HUES48 (cell line): ENCODE measurements around the gene ATF6.

Source experiments
- H3K27ac ChIP-seq: one replicate; pipeline ENCODE4 v1.7.0; 2013; ENCODE audit warnings: low read depth, low read length, inconsistent platforms
- H3K27me3 ChIP-seq: 2 replicates; pipeline ENCODE4 v1.6.1; 2013; ENCODE audit warnings: mild to moderate bottlenecking, low read length; ENCODE audit not compliant: control insufficient read depth, insufficient read depth
- H3K36me3 ChIP-seq: 2 replicates; pipeline ENCODE4 v1.6.1; 2013; ENCODE audit warnings: low read length; ENCODE audit not compliant: control insufficient read depth, insufficient read depth
- H3K4me1 ChIP-seq: 2 replicates; pipeline ENCODE4 v1.6.1; 2013; ENCODE audit warnings: mild to moderate bottlenecking, low read length; ENCODE audit not compliant: control insufficient read depth, insufficient read depth
- H3K4me3 ChIP-seq: 2 replicates; pipeline ENCODE4 v1.5.1; 2013; ENCODE audit warnings: mild to moderate bottlenecking, low read depth, low read length
- H3K9ac ChIP-seq: 2 replicates; pipeline ENCODE4 v1.6.1; 2013; ENCODE audit warnings: mild to moderate bottlenecking, low read depth, low read length, moderate library complexity
- H3K9me3 ChIP-seq: 2 replicates; pipeline ENCODE4 v1.6.1; 2013; ENCODE audit warnings: low read length; ENCODE audit not compliant: control insufficient read depth, insufficient read depth

The ATF6 gene

DNA sequence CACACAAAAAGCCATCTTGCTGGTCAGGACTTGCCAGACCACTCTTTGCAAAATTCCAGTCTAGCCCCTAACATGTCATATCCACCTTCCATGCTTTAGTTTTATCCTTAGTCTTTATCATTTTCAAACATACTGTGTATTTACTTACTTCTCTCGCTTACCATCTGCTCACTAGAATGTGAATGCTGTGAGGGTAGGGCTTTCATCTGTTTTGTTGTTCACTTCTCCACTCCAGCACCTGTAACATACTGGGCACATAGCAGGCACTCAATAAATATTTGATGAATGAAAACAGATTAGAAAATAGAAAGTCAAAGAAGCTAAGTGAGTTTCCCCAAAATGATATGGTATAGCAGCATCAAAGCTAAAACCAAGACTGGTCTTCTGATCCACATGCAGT is 177.6 kb downstream of the ATF6 start:
- Histone ChIP-seq H3K27ac (no peak overlapping the region), H3K27me3 (no peaks in the 10 kb centered on the region), H3K4me3 (no peak overlapping the region), H3K9ac (no peak overlapping the region), H3K36me3 (no peaks in the 10 kb centered on the region), H3K9me3 (no peaks in the 10 kb centered on the region), H3K4me1 (peaks cover 16% of the 10 kb centered on the region)

DNA sequence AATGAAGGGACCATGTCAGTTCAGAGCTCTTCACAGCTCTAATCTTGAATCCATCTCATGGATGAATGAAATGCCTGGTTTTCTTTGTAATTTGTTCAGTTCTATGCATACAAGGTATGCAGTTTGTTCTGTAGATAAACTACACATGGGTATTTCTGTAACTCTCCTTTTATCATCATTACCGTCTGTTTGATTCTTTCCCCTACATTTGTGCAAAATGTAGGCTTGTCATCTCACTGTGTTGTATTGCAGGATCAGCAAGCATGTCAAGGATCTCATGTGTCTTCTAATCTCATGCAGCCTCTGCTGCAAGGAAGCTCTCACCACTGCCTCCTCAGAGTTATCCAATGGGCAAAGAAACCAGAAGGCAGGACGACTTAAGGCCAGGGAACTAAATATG is 178.3 kb downstream of the ATF6 start:
- no peak overlapping the region for H3K27ac ChIP-seq
- H3K36me3 ChIP-seq, result no peaks in the 10 kb centered on the region
- H3K27me3 ChIP-seq, result no peaks in the 10 kb centered on the region
- peaks cover 16% of the 10 kb centered on the region for H3K4me1 ChIP-seq
- no peaks in the 10 kb centered on the region for H3K9me3 ChIP-seq
- H3K9ac ChIP-seq, result no peak overlapping the region
- H3K4me3 ChIP-seq, result no peak overlapping the region

DNA sequence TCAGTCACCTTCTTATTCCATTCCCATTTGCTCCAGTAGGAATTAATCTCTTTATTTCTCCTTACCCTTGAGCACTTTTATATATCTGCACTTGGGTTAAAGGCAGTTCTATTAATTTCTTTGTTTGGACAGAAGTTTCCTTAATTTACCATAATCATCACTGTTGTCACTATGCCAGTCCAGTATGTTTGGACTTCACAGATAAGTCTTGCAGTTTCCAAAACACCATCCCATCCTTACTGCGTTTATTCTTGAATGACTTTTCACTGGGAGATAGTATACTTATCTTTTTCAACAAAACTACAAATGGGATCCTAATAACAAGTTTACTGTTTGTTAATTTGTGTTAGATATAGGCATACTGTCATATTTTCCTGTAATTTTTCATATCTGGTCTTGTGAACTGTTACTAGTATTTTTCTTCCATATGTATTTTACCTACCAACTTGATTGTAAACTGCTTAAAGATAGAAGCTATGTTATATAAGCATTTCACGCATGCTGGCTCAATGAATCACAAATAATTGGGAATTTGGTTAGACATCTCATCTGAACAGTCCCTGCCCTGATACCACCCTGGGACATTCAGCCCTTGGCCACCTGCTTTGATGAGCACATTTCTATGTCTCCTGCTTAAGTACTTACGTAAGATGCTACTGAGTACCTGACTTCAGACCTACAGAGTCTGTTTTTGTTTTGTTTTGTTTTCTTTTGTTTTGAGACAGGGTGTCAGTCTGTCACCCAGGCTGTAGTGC is 179.4 kb downstream of the ATF6 start:
- Histone ChIP-seq H3K9me3 (no peaks in the 10 kb centered on the region), H3K36me3 (no peaks in the 10 kb centered on the region)

DNA sequence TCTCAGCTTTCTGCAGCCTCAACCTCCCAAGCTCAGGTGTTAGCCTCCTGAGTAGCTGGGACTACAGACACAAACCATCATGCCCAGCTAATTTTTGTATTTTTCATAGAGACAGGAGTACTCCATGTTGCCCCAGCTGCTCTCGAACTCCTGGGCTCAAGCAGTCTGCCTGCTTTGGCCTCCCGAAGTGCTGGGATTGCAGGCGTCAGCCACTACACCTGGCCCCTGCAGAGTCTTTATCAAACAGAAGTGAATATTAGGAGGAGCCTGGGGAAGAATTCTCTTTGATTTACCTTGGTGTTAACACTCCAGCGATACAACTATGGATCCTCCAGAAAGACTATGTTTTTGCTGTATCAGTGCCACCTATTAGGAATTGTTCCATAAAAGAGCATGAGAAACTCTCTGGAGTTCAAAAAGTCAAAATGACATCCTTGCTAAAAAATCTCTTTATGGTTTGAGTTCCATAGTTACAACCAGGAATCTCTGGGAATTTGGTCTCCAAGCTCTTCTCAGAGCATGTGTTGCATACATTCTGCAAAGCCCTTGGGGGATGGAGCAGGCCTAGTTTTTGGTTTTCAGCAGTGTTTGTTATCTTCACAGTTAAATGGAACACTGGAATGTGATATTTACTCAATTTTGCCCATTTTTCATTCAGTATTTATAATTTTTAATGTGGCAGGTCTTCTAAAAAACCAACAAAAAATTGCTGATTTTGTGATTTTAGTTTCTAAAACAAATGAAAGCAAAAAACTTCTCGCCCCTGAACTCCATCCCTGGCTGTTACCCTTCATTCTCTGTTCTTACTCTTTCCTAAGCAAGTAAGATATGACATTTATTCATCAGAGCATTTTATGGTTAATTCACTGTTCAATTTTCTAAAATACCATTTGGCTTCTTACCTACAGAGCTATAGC is 180.2 kb downstream of the ATF6 start:
- Histone ChIP-seq H3K27me3 (no peaks in the 10 kb centered on the region), H3K36me3 (no peaks in the 10 kb centered on the region), H3K4me3 (no peak overlapping the region), H3K9ac (no peak overlapping the region), H3K4me1 (peaks cover 16% of the 10 kb centered on the region), H3K9me3 (no peaks in the 10 kb centered on the region), H3K27ac (peak overlapping the region; percentile 28)

More for the DNA sequence above, 179.4 kb downstream of the ATF6 start:
- Histone ChIP-seq H3K27me3 (no peaks in the 10 kb centered on the region), H3K4me1 (peaks cover 16% of the 10 kb centered on the region), H3K27ac (peak overlapping the region; percentile 28), H3K4me3 (no peak overlapping the region), H3K9ac (no peak overlapping the region)

DNA sequence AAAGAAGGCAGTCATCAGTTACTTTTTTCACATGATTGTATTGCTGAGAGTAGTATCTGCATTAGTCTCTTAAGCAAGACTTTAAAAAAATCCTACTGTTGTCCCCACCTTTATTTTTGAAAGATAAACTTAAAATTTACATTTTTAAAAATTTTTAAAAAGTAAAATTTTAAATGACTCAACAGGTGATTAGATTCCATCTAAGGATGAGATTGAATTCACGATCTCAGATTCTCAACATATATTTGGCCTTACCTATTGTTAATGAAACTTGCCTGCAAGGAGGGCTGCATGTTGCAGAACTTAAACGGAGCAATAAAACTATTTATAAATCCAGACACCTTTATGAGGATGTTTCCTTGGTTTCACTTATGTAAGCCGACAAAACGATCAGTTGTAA is 182.3 kb downstream of the ATF6 start:
- H3K36me3 ChIP-seq, result no peaks in the 10 kb centered on the region
- no peak overlapping the region for H3K9ac ChIP-seq
- no peak overlapping the region for H3K27ac ChIP-seq
- H3K9me3 ChIP-seq, result no peaks in the 10 kb centered on the region
- no peaks in the 10 kb centered on the region for H3K27me3 ChIP-seq
- peaks cover 16% of the 10 kb centered on the region for H3K4me1 ChIP-seq
- H3K4me3 ChIP-seq, result no peak overlapping the region

DNA sequence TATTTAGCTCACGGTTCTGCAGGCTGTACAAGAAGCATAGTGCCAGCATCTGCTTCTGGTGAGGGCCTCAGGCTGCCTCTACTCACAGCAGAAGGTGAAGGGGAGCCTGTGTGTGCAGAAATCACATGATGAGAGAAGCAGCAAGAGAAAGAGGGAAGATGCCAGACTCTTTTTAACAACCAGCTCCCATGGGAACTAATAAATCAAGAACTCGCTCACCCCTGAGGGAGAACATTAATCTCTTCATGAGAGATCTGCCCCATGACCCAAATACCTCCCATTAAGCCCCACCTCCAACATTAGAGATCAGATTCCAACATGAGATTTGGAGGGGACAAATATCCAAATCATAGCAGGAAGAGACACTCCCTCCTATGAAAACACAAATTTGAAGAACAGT is 183.4 kb downstream of the ATF6 start:
- H3K36me3 ChIP-seq, result no peaks in the 10 kb centered on the region
- no peak overlapping the region for H3K27ac ChIP-seq
- no peaks in the 10 kb centered on the region for H3K27me3 ChIP-seq
- no peak overlapping the region for H3K9ac ChIP-seq
- no peaks in the 10 kb centered on the region for H3K9me3 ChIP-seq
- H3K4me3 ChIP-seq, result no peak overlapping the region
- peaks cover 16% of the 10 kb centered on the region for H3K4me1 ChIP-seq

DNA sequence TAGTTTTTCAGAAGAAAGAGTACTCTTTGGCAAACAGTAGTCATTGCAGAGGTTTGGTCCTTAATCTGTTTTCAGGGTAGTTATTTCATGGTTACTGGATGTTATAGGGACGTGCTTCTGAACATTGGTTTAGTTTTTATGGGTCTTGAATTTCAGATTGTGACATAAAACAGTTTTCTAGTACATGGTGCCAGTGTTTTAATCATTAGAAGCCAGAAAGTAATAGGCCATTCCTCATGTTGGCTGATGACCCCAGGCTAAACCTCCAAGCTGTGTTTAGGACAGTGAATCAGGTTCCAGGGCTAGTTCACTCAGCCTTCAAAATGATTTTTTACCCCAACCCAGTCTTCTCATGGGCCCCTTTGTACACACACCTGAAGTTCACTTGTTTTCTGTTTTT is 184.3 kb downstream of the ATF6 start:
- Histone ChIP-seq H3K9me3 (no peaks in the 10 kb centered on the region), H3K27ac (no peak overlapping the region), H3K27me3 (no peaks in the 10 kb centered on the region), H3K4me3 (no peak overlapping the region), H3K9ac (no peak overlapping the region), H3K4me1 (peaks cover 16% of the 10 kb centered on the region), H3K36me3 (no peaks in the 10 kb centered on the region)

DNA sequence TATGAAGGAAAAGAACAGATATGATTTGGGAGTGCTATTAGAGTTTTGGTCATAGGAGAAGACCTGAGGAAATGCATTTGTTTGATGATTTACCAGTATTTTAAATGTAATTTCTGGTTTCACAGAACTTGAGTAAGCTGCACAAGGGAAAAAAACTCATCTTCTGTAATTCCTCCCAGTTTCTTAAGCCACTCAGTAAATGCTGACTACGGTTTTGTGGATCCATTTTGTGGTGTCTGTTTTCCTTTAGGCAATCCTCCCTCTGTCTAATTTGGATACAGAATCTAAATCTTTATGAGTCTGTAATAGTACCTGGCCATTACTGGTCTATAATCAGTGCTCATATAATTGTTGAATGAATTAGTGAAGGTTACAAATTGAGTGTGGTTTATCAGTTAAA is 185.5 kb downstream of the ATF6 start:
- H3K9me3 ChIP-seq, result no peaks in the 10 kb centered on the region
- no peaks in the 10 kb centered on the region for H3K36me3 ChIP-seq
- no peak overlapping the region for H3K9ac ChIP-seq
- peaks cover 6% of the 10 kb centered on the region for H3K4me1 ChIP-seq
- no peak overlapping the region for H3K4me3 ChIP-seq
- H3K27ac ChIP-seq, result no peak overlapping the region
- no peaks in the 10 kb centered on the region for H3K27me3 ChIP-seq

DNA sequence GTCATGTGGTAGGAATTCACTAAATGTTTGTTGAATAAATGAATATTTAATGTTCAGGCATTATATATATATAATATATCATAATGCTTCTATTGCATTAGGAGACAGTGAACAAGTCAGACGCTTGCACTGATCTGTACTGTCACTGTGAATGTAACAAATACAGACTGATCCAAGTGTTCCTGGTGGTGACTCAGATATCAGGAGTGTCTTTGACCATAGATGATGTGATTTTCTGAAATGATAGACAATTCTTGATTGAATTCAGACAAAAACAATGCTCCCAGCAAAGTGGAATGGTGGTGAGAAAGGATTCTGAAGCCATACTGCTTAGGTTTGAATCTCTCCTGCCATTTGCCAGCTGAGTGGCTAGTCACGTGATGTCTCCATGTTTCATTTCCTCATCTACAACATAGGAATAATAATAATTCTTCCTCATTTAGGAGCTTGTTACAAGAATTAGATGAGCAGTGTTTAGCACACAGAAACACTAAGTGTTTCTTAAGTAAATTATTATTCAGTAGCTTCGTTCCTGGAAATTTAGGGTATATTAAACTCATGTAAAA is 186.6 kb downstream of the ATF6 start:
- peaks cover 5% of the 10 kb centered on the region; the same call in 1 of the 2 replicates for H3K4me1 ChIP-seq
- no peak overlapping the region for H3K9ac ChIP-seq
- H3K27ac ChIP-seq, result no peak overlapping the region
- H3K27me3 ChIP-seq, result no peaks in the 10 kb centered on the region
- H3K9me3 ChIP-seq, result no peaks in the 10 kb centered on the region
- H3K36me3 ChIP-seq, result no peaks in the 10 kb centered on the region
- H3K4me3 ChIP-seq, result no peak overlapping the region

DNA sequence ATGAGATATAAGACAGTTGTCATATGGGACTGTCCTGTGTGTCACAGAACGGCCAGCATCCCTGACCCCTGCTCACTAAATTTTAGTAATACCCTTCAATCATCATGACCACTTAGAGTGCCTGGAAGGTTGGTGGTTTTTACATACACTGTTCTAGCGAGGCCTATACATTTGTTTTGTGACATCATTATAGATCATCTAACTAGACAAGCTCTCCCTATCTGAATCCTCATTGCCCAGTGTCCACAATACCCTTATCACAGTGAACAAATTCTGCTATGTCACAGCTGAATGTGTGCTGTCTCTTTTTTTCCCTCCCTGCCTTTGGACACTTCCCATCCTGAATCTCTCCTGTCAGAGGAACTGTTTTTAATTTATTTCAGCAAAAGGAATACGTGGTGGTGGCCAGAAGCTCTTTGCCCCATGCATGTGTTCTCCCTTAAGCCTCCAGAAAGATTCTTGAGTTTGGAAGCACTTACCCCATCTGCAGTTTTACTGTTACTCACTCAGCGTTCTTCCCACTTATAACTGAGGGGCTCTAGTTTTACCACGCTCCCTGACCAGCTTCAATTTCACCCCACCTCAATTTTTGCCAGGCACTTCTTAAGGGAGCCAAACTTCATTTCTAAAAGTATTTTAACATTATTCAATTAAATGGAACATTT is 187.3 kb downstream of the ATF6 start:
- no peaks in the 10 kb centered on the region for H3K36me3 ChIP-seq

More for the DNA sequence above, 187.3 kb downstream of the ATF6 start:
- H3K9ac ChIP-seq, result no peak overlapping the region
- no peaks in the 10 kb centered on the region for H3K27me3 ChIP-seq
- H3K4me3 ChIP-seq, result no peak overlapping the region
- no peak overlapping the region for H3K27ac ChIP-seq
- peaks cover 5% of the 10 kb centered on the region; the same call in 1 of the 2 replicates for H3K4me1 ChIP-seq
- H3K9me3 ChIP-seq, result no peaks in the 10 kb centered on the region
